ENCODE measurements around the gene TCAP.
A peak's percentile ranks its signal among the peaks of the same experiment; 100 is the strongest.

Gene TCAP

DNA sequence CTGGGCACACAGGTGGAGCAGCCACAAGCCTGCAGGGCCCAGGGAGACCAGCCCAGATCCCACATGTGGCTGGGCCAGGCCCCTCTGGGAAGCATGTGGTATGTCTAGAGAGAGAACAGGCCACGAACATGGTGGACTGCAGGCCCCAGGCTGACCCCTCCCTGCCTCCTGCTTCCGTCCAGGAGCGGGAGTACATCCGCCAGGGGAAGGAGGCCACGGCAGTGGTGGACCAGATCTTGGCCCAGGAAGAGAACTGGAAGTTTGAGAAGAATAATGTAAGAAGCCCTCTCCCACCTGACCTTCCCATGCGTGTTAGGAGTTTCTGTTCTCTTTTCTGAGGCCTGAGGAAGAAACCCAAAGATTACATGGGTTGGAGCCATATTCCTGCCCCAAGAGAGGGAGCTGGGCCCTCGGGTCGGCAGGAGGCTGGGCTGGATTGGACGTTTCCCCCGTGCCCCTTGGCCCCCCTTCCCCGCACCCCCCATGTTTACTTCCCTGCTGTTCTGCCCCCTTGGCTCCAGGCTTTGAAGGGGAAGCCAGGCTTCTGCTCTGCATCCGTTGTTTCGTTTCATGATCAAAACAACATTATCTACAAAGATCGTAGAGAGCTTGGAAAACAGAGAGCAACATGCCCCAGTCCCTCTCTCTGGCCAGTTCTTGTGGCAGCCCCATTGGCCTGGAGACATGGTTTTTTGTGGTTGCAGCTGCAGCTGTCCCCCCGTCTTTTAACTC is 5.7 kb upstream of the TCAP start:
- Histone ChIP-seq H3K9ac (ENCODE audit: low read depth in 1 of 2, low read length in 2 of 2) (no peak overlapping the region), H3K4me1 (ENCODE audit: control insufficient read depth in 2 of 2, insufficient read depth in 2 of 2, low read length in 2 of 2) (peaks cover 21 to 27% of the 10 kb centered on the region in 2 donors), H3K36me3 (ENCODE audit: control insufficient read depth in 2 of 2, insufficient read depth in 2 of 2, low read length in 2 of 2) (peaks cover 35 to 48% of the 10 kb centered on the region in 2 donors), H3K27ac (ENCODE audit: low read depth in 2 of 2, low read length in 2 of 2) (peak overlapping the region; percentile 43 to 44), H3K9me3 (ENCODE audit: control insufficient read depth in 2 of 2, low read length in 2 of 2) (no peaks in the 10 kb centered on the region), H3K27me3 (ENCODE audit: control insufficient read depth in 2 of 2, insufficient read depth in 2 of 2, low read length in 2 of 2) (no peaks in the 10 kb centered on the region), H3K4me3 (ENCODE audit: low read length in 2 of 2) (no peak overlapping the region)

DNA sequence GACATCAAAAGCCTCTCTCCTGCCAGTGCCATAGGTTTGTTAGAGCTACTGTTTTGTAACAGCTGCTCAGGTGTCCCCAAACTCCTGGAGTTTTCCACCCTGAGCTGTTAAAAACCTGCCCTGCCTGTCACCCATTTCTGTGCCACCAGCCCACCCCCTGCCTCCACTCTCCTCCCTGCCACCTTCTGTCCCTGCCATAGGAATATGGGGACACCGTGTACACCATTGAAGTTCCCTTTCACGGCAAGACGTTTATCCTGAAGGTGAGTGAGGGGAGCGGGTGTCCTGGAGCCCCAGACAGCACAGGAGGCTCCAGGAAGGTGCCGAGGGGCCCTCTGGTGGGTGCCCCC is 5.2 kb upstream of the TCAP start:
- no peaks in the 10 kb centered on the region for H3K9me3 ChIP-seq (ENCODE audit: control insufficient read depth in 2 of 2, low read length in 2 of 2)
- H3K4me1 ChIP-seq (ENCODE audit: control insufficient read depth in 2 of 2, insufficient read depth in 2 of 2, low read length in 2 of 2) = peaks cover 23 to 31% of the 10 kb centered on the region in 2 donors
- H3K9ac ChIP-seq (ENCODE audit: low read depth in 1 of 2, low read length in 2 of 2) = no peak overlapping the region
- H3K27ac ChIP-seq (ENCODE audit: low read depth in 2 of 2, low read length in 2 of 2) = peak overlapping the region; percentile 1 to 43
- H3K4me3 ChIP-seq (ENCODE audit: low read length in 2 of 2) = no peak overlapping the region
- H3K27me3 ChIP-seq (ENCODE audit: control insufficient read depth in 2 of 2, insufficient read depth in 2 of 2, low read length in 2 of 2) = no peaks in the 10 kb centered on the region
- H3K36me3 ChIP-seq (ENCODE audit: control insufficient read depth in 2 of 2, insufficient read depth in 2 of 2, low read length in 2 of 2) = peaks cover 35 to 48% of the 10 kb centered on the region in 2 donors

DNA sequence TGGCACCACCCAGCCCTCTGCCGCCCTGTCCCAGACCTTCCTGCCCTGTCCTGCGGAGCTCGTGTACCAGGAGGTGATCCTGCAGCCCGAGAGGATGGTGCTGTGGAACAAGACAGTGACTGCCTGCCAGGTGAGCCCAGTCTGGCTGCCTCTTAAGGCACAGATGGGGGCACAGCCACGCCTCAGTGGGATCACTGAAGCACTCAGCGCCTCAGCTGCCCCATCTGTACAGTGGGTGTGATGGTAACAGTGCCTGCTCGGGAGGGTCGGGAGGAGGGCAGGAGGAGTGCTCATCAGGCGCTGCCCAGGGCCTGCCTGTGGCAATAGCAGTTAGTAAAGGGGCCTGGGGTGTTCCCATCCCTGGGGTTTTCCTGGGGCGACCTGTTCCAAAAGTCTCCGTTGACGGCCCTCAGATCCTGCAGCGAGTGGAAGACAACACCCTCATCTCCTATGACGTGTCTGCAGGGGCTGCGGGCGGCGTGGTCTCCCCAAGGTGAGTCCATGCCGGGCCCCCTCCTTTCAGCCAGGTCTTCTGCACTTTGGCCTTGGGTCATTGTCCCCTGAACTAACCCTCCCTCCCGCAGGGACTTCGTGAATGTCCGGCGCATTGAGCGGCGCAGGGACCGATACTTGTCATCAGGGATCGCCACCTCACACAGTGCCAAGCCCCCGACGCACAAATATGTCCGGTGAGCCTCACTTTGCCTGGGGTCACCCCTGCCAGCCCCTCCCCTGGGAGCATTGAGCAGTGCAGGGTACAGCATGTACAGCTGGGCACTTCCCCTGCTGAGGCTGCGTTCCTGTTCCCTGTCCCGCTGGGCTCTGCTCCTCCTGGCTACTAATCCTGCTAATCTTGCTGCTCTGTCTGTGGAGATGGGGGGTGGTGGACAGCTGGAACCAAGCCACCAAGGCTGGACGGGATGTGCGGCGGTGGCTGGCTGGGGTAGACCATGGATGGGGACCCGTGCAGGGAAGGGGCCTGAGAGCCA is 4.5 kb upstream of the TCAP start:
- Histone ChIP-seq H3K36me3 (ENCODE audit: control insufficient read depth in 2 of 2, insufficient read depth in 2 of 2, low read length in 2 of 2) (peaks cover 35 to 44% of the 10 kb centered on the region in 2 donors), H3K9ac (ENCODE audit: low read depth in 1 of 2, low read length in 2 of 2) (no peak overlapping the region), H3K27me3 (ENCODE audit: control insufficient read depth in 2 of 2, insufficient read depth in 2 of 2, low read length in 2 of 2) (no peaks in the 10 kb centered on the region), H3K27ac (ENCODE audit: low read depth in 2 of 2, low read length in 2 of 2) (peak overlapping the region in 1 of 2 donors; percentile 43), H3K4me1 (ENCODE audit: control insufficient read depth in 2 of 2, insufficient read depth in 2 of 2, low read length in 2 of 2) (peaks cover 23 to 35% of the 10 kb centered on the region in 2 donors), H3K9me3 (ENCODE audit: control insufficient read depth in 2 of 2, low read length in 2 of 2) (no peaks in the 10 kb centered on the region), H3K4me3 (ENCODE audit: low read length in 2 of 2) (no peak overlapping the region)

DNA sequence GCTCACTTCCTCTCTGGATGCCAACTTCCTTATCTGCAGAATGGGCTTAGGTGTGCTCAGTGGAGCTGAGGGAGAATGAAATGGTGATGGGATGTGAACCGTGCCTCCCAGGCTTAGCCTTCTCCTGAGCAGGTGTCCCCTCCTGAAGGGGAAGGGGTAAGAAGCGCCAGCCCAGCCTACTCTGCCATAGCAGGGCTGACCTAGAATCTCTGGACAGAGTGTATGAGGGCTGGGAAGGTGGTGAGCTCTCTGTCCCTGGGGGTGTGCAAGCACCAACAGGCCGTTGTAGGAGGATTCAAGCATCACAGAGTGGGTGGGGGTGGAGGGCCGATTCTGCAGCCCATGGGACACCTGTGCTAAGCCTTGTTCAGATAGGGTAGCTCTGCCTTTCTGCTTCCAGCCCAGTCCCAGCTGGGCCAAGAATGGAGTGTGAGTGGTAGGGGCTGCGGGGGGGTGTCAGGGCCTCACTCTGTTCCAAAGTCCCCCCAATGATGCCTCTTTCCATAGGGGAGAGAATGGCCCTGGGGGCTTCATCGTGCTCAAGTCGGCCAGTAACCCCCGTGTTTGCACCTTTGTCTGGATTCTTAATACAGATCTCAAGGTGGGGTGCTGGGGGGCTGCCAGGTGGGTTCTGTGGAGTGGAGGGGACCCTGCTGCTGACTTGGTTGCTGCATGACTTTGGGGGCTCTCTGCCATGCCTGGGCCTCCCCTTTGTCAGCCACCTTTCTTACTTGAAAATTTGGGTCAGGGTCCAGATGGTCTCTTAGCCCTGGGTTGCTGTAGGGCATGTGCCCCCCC is 3.2 kb upstream of the TCAP start:
- peak overlapping the region in 1 of 2 donors; percentile 23 for H3K9ac ChIP-seq (ENCODE audit: low read depth in 1 of 2, low read length in 2 of 2)
- peak overlapping the region in 1 of 2 donors; percentile 82 for H3K27ac ChIP-seq (ENCODE audit: low read depth in 2 of 2, low read length in 2 of 2)
- no peak overlapping the region for H3K4me3 ChIP-seq (ENCODE audit: low read length in 2 of 2)
- peaks cover 35 to 38% of the 10 kb centered on the region in 2 donors for H3K36me3 ChIP-seq (ENCODE audit: control insufficient read depth in 2 of 2, insufficient read depth in 2 of 2, low read length in 2 of 2)
- H3K27me3 ChIP-seq (ENCODE audit: control insufficient read depth in 2 of 2, insufficient read depth in 2 of 2, low read length in 2 of 2) = peaks cover 6 to 7% of the 10 kb centered on the region in 2 donors
- peaks cover 23 to 38% of the 10 kb centered on the region in 2 donors for H3K4me1 ChIP-seq (ENCODE audit: control insufficient read depth in 2 of 2, insufficient read depth in 2 of 2, low read length in 2 of 2)
- H3K9me3 ChIP-seq (ENCODE audit: control insufficient read depth in 2 of 2, low read length in 2 of 2) = no peaks in the 10 kb centered on the region

DNA sequence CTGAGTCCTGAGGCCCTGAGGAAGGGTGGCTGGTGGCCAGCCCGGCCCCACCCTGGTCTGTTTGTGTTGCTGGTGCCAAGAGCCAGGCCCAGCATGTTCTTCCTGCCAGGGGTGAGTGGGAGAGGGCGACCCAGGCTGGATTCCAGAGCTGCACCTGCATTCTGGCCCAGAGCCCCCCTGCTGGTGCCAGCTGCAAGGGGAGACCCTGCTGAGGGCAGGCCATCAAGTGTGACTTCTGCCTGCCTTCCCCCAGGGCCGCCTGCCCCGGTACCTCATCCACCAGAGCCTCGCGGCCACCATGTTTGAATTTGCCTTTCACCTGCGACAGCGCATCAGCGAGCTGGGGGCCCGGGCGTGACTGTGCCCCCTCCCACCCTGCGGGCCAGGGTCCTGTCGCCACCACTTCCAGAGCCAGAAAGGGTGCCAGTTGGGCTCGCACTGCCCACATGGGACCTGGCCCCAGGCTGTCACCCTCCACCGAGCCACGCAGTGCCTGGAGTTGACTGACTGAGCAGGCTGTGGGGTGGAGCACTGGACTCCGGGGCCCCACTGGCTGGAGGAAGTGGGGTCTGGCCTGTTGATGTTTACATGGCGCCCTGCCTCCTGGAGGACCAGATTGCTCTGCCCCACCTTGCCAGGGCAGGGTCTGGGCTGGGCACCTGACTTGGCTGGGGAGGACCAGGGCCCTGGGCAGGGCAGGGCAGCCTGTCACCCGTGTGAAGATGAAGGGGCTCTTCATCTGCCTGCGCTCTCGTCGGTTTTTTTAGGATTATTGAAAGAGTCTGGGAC is 2.4 kb upstream of the TCAP start:
- Histone ChIP-seq H3K27ac (ENCODE audit: low read depth in 2 of 2, low read length in 2 of 2) (peak overlapping the region; percentile 72 to 82), H3K9me3 (ENCODE audit: control insufficient read depth in 2 of 2, low read length in 2 of 2) (no peaks in the 10 kb centered on the region), H3K36me3 (ENCODE audit: control insufficient read depth in 2 of 2, insufficient read depth in 2 of 2, low read length in 2 of 2) (peaks cover 32 to 34% of the 10 kb centered on the region in 2 donors), H3K4me1 (ENCODE audit: control insufficient read depth in 2 of 2, insufficient read depth in 2 of 2, low read length in 2 of 2) (peaks cover 27 to 38% of the 10 kb centered on the region in 2 donors), H3K27me3 (ENCODE audit: control insufficient read depth in 2 of 2, insufficient read depth in 2 of 2, low read length in 2 of 2) (peaks cover 8 to 11% of the 10 kb centered on the region in 2 donors), H3K4me3 (ENCODE audit: low read length in 2 of 2) (peak overlapping the region in 1 of 2 donors; percentile 5), H3K9ac (ENCODE audit: low read depth in 1 of 2, low read length in 2 of 2) (peak overlapping the region in 1 of 2 donors; percentile 23)

DNA sequence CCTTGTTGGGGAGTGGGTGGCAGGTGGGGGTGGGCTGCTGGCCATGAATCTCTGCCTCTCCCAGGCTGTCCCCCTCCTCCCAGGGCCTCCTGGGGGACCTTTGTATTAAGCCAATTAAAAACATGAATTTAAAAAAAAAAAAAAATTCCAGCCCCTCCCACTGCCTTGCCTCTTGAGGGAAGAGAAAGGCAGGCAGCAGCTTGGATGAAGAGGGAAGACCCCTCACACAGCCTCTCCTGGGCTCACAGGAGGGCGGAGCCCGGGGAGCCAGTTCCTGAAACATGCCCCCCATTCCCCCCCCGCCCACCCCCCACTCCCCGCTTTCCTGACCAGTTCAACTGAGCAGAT is 1.8 kb upstream of the TCAP start:
- H3K27me3 ChIP-seq (ENCODE audit: control insufficient read depth in 2 of 2, insufficient read depth in 2 of 2, low read length in 2 of 2) = peaks cover 8 to 11% of the 10 kb centered on the region in 2 donors
- H3K27ac ChIP-seq (ENCODE audit: low read depth in 2 of 2, low read length in 2 of 2) = peak overlapping the region; percentile 72 to 82
- peak overlapping the region in 1 of 2 donors; percentile 48 for H3K9ac ChIP-seq (ENCODE audit: low read depth in 1 of 2, low read length in 2 of 2)
- H3K4me3 ChIP-seq (ENCODE audit: low read length in 2 of 2) = no peak overlapping the region
- H3K4me1 ChIP-seq (ENCODE audit: control insufficient read depth in 2 of 2, insufficient read depth in 2 of 2, low read length in 2 of 2) = peaks cover 28 to 38% of the 10 kb centered on the region in 2 donors
- H3K9me3 ChIP-seq (ENCODE audit: control insufficient read depth in 2 of 2, low read length in 2 of 2) = no peaks in the 10 kb centered on the region
- H3K36me3 ChIP-seq (ENCODE audit: control insufficient read depth in 2 of 2, insufficient read depth in 2 of 2, low read length in 2 of 2) = peaks cover 27 to 28% of the 10 kb centered on the region in 2 donors

DNA sequence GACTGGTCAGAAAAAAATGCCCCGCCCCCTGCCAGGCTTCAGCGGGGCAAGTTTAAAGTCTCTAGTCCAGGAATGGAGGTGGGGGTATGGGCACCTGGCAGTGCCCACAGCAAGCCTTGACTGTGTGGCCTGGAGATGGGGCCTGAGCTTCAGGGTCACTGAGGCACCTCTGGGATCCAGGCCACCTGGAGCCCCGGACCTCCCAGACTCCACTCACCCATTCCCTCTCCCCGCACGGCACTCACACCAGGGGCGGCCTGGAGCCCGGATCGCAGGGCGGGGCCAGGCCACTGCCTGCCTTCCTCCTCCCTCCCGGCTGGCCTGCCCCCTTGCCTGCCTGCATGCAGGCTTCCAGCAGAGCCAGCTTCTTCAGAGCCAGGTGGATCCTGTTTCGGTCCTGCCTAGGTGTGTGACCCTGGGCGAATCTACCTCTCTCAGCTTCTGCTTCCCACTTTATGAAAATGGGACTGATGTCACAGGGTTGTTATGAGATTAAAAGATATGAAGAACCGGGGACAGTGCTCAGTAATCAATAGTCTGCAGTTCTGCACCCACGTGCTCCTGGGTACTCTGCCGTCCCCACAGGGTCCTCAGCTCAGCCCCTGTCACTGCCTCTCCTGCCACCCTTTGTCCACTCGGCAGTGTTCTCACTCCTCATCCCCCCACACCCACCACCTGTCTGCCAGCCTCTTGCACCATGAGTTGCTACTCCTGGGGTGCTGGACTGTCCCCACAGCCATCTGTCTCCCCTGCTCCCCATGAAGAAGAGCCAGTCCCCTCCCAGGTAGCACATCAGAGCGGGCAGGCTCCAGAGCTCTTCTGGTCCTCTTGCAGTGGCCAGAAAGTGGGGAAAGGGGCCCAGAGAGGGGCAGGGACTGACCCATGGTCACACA is 1.2 kb upstream of the TCAP start:
- H3K9ac ChIP-seq (ENCODE audit: low read depth in 1 of 2, low read length in 2 of 2) = peak overlapping the region; percentile 6 to 48
- H3K4me1 ChIP-seq (ENCODE audit: control insufficient read depth in 2 of 2, insufficient read depth in 2 of 2, low read length in 2 of 2) = peaks cover 33 to 40% of the 10 kb centered on the region in 2 donors
- H3K36me3 ChIP-seq (ENCODE audit: control insufficient read depth in 2 of 2, insufficient read depth in 2 of 2, low read length in 2 of 2) = peaks cover 20 to 24% of the 10 kb centered on the region in 2 donors
- no peak overlapping the region for H3K4me3 ChIP-seq (ENCODE audit: low read length in 2 of 2)
- no peaks in the 10 kb centered on the region for H3K9me3 ChIP-seq (ENCODE audit: control insufficient read depth in 2 of 2, low read length in 2 of 2)
- H3K27me3 ChIP-seq (ENCODE audit: control insufficient read depth in 2 of 2, insufficient read depth in 2 of 2, low read length in 2 of 2) = peaks cover 8 to 15% of the 10 kb centered on the region in 2 donors
- H3K27ac ChIP-seq (ENCODE audit: low read depth in 2 of 2, low read length in 2 of 2) = peak overlapping the region; percentile 52 to 82

DNA sequence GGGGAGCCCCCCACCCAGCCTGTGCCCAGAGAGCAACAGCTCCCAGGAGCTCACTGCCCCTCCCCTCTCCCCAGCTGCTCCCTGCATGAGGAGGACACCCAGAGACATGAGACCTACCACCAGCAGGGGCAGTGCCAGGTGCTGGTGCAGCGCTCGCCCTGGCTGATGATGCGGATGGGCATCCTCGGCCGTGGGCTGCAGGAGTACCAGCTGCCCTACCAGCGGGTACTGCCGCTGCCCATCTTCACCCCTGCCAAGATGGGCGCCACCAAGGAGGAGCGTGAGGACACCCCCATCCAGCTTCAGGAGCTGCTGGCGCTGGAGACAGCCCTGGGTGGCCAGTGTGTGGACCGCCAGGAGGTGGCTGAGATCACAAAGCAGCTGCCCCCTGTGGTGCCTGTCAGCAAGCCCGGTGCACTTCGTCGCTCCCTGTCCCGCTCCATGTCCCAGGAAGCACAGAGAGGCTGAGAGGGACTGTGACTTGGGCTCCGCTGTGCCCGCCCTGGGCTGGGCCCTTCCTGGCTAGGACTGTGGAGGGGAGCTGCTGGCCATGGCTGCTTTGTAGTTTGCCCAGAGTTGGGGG is 584 bp downstream of the TCAP start:
- H3K27ac ChIP-seq (ENCODE audit: low read depth in 2 of 2, low read length in 2 of 2) = no peak overlapping the region
- H3K9ac ChIP-seq (ENCODE audit: low read depth in 1 of 2, low read length in 2 of 2) = no peak overlapping the region
- H3K27me3 ChIP-seq (ENCODE audit: control insufficient read depth in 2 of 2, insufficient read depth in 2 of 2, low read length in 2 of 2) = peaks cover 14 to 19% of the 10 kb centered on the region in 2 donors
- H3K4me1 ChIP-seq (ENCODE audit: control insufficient read depth in 2 of 2, insufficient read depth in 2 of 2, low read length in 2 of 2) = peaks cover 33 to 40% of the 10 kb centered on the region in 2 donors
- H3K9me3 ChIP-seq (ENCODE audit: control insufficient read depth in 2 of 2, low read length in 2 of 2) = no peaks in the 10 kb centered on the region
- H3K4me3 ChIP-seq (ENCODE audit: low read length in 2 of 2) = no peak overlapping the region
- H3K36me3 ChIP-seq (ENCODE audit: control insufficient read depth in 2 of 2, insufficient read depth in 2 of 2, low read length in 2 of 2) = peaks cover 12 to 13% of the 10 kb centered on the region in 2 donors
